Left cardiac atrium (tissue), 4 donors: ENCODE results near the gene APOA1. TPM values are rescaled to one million over a fixed set of nuclear protein-coding genes. Genes with fewer than 3 reads are reported as not detected.

Source experiments
- ATAC-seq, 2 donors: fragments of 200-7000 bp; cut with Tn5 transposase; one replicate each; pipeline ENCODE4 v1.9.1; 2020; ENCODE audit warnings: mild to moderate bottlenecking in 2 of 2, moderate library complexity in 2 of 2
- DNase-seq: peaks from one replicate; pipeline ENCODE4 v3.0.0-alpha.2; 2020
- intact Hi-C, 2 donors: fragments of 100-400 bp; cut with DNase I; formaldehyde crosslinking; loops; one replicate each; pipeline versions ENCODE4 v1.14.1 to v1.15.1; 2022 to 2023
- total RNA-seq, 2 donors: library from RNA; stranded (reverse); fragmentation: NEBNext Ultra II Directional; extraction: Animal tissue kit (Norgen Biotek cat#: 25700); gene quantifications; one replicate each; pipeline ENCODE4 v1.2.1, GENCODE V29; 2021
- donor health status: DM: no; HTN: yes; CAD: no.
- donor health status: DM: no; HTN: yes; CAD: no; lungs with severe emphysema.
- donor health status: DM: yes; HTN: yes; CAD: no.
- donor health status: Dilated cardiomyopathy.

Gene APOA1
- total RNA-seq, 2 donors from 2014 or later = 0.99 to 1.2 TPM

GRCh38 chr11:116798368-116798767, 39.1 kb downstream of the APOA1 start:
- intact Hi-C loops = no loop called here
- DNase-seq (no peak), ATAC-seq (no peak)

GRCh38 chr11:116797816-116798215, 39.6 kb downstream of the APOA1 start:
- no peak for DNase-seq
- intact Hi-C loops = no loop called here
- no peak for ATAC-seq

- intact Hi-C loops = no loop called here
- ATAC-seq (no peak), DNase-seq (no peak)
These were observed 40.9 kb downstream of the APOA1 start for GRCh38 chr11:116796548-116796947.

- DNase-seq (no peak), ATAC-seq (no peak)
- intact Hi-C loops = loop anchor here (5.0 kb wide), 3 partner anchors 37 to 432 kb away; no protein-coding TSS in a partner anchor
These were observed 42.6 kb downstream of the APOA1 start for GRCh38 chr11:116794851-116795250.

GRCh38 chr11:116793772-116794097, 43.7 kb downstream of the APOA1 start:
- no peak for ATAC-seq
- no peak for DNase-seq
- intact Hi-C loops = loop anchor here (5.0 kb wide), 3 partner anchors 39 to 434 kb away; no protein-coding TSS in a partner anchor

GRCh38 chr11:116792869-116793771, 44.3 kb downstream of the APOA1 start:
- ATAC-seq = no peak
- intact Hi-C loops = loop anchor here (5.0 kb wide), 3 partner anchors 39 to 434 kb away; no protein-coding TSS in a partner anchor
- no peak for DNase-seq

GRCh38 chr11:116792144-116792868, 45.1 kb downstream of the APOA1 start:
- DNase-seq (no peak), ATAC-seq (no peak)
- intact Hi-C loops = loop anchor here (5.0 kb wide), 3 partner anchors 40 to 435 kb away; no protein-coding TSS in a partner anchor

- DNase-seq (no peak), ATAC-seq (no peak)
- intact Hi-C loops = loop anchor here (1.0 to 5.0 kb wide), 4 partner anchors 41 to 436 kb away; no protein-coding TSS in a partner anchor
These were observed 45.6 kb downstream of the APOA1 start, which contains the start of gene APOA5 for GRCh38 chr11:116791813-116792143. APOA5 (minus strand) TSS chr11:116791879; CDS start chr11:116791860, 19 bp downstream.

GRCh38 chr11:116791002-116791812, 46.2 kb downstream of the APOA1 start:
- DNase-seq (peak; percentile 82), ATAC-seq (peak; percentile 70 to 73)
- intact Hi-C loops = loop anchor here (1.0 to 5.0 kb wide), 4 partner anchors 41 to 436 kb away; no protein-coding TSS in a partner anchor

GRCh38 chr11:116790167-116791001, 47.0 kb downstream of the APOA1 start:
- ATAC-seq = no peak
- DNase-seq = no peak
- intact Hi-C loops = loop anchor here (1.0 to 5.0 kb wide), 4 partner anchors 42 to 437 kb away; no protein-coding TSS in a partner anchor

- ATAC-seq (no peak), DNase-seq (no peak)
- intact Hi-C loops = loop anchor here in 1 of 2 donors (10.0 kb wide), 1 partner anchor 436 kb away; no protein-coding TSS in a partner anchor
These were observed 48.4 kb downstream of the APOA1 start for GRCh38 chr11:116788975-116789374.

GRCh38 chr11:116788534-116788933, 48.9 kb downstream of the APOA1 start:
- intact Hi-C loops = loop anchor here in 1 of 2 donors (10.0 kb wide), 1 partner anchor 436 kb away; no protein-coding TSS in a partner anchor
- no peak for ATAC-seq

GRCh38 chr11:116787786-116788486, 49.5 kb downstream of the APOA1 start, which contains the start of gene ZPR1:
ZPR1 (minus strand) TSS chr11:116788023; CDS start chr11:116787990, 33 bp downstream.
- intact Hi-C loops = loop anchor here in 1 of 2 donors (10.0 kb wide), 1 partner anchor 437 kb away; no protein-coding TSS in a partner anchor
- DNase-seq (peak; percentile 88), ATAC-seq (peak; percentile 88 to 91)

More at GRCh38 chr11:116788534-116788933, 48.9 kb downstream of the APOA1 start:
- no peak for DNase-seq

GRCh38 chr11:116787436-116787785, 50.0 kb downstream of the APOA1 start:
- intact Hi-C loops = loop anchor here in 1 of 2 donors (10.0 kb wide), 1 partner anchor 437 kb away; no protein-coding TSS in a partner anchor
- DNase-seq (no peak), ATAC-seq (peak in 1 of 2 donors; percentile 11)

- intact Hi-C loops = loop anchor here in 1 of 2 donors (10.0 kb wide), 1 partner anchor 438 kb away; no protein-coding TSS in a partner anchor
- ATAC-seq (no peak), DNase-seq (no peak)
These were observed 50.5 kb downstream of the APOA1 start for GRCh38 chr11:116786966-116787365.

- ATAC-seq = no peak
- intact Hi-C loops = loop anchor here in 1 of 2 donors (10.0 kb wide), 1 partner anchor 438 kb away; no protein-coding TSS in a partner anchor
- DNase-seq = no peak
These were observed 51.1 kb downstream of the APOA1 start for GRCh38 chr11:116786326-116786725.
